Pancreas (tissue), 10 donors: ENCODE measurements around the gene FANCI. TPM values are rescaled to one million over a fixed set of nuclear protein-coding genes. Genes with fewer than 3 reads are reported as not detected.

Experiments
- ATAC-seq, 4 donors: fragments of 200-7000 bp; cut with Tn5 transposase; one replicate each; pipeline versions ENCODE4 v1.8.0 to v1.9.1; 2020; ENCODE audit warnings: mild to moderate bottlenecking in 4 of 4, moderate library complexity in 4 of 4
- DNase-seq, 6 donors: peaks; one replicate each; pipeline ENCODE4 v3.0.0-alpha.2; 2020
- FAIRE-seq: peaks from 2 replicates; lab custom pipeline; 2012; peaks lifted over from hg19 to GRCh38; lab: Jason Lieb, UNC
- H3K27ac ChIP-seq, 4 donors: fragments of 200-600 bp; sonication (generic); 1 replicate in 3 of 4; 2 replicates in 1 of 4; pipeline versions ENCODE4 v1.5.0 to v1.8.0; 2020
- H3K27me3 ChIP-seq, 4 donors: fragments of 200-600 bp; one replicate each; pipeline ENCODE4 v1.8.0; 2021
- H3K36me3 ChIP-seq, 3 donors: fragments of 200-600 bp; sonication (generic) in 1 of 3; one replicate each; pipeline versions ENCODE4 v1.5.0 to v1.8.0; 2020 to 2021
- H3K4me1 ChIP-seq, 3 donors: fragments of 200-600 bp; one replicate each; pipeline ENCODE4 v1.8.0; 2021
- H3K4me3 ChIP-seq, 4 donors: fragments of 200-600 bp; sonication (generic) in 2 of 4; one replicate each; pipeline versions ENCODE4 v1.5.0 to v1.8.0; 2020 to 2021
- H3K9me3 ChIP-seq, 4 donors: fragments of 200-600 bp; one replicate each; pipeline ENCODE4 v1.8.0; 2021
- CTCF ChIP-seq, 4 donors: fragments of 200-600 bp; sonication (generic) in 3 of 4; IDR thresholded peaks; one replicate each; pipeline versions ENCODE4 v1.5.0 to v1.8.0; 2021; ENCODE audit warnings: antibody characterized with exemption in 4 of 4
- WGBS, 2 donors: extraction: QIAGEN DNeasy Blood & Tissue Kit; methylation state at CpG; one replicate each; pipeline ENCODE4 v1.1.7; 2013; 5-methylcytosine and 5-hydroxymethylcytosine counted together
- intact Hi-C, 3 donors: fragments of 100-400 bp; cut with DNase I; formaldehyde crosslinking; loops; one replicate each; pipeline versions ENCODE4 v1.11.1 to v1.14.2; 2022
- polyA plus RNA-seq, 2 donors: library from polyadenylated mRNA; stranded (reverse); fragments of 200-250 nt; gene quantifications; one replicate each; pipeline ENCODE4 v1.2.3, GENCODE V29; 2013
- total RNA-seq, 6 donors: library from RNA; stranded (reverse); fragmentation: NEBNext Ultra II Directional in 4 of 6; extraction: Animal tissue kit (Norgen Biotek cat#: 25700) in 4 of 6; gene quantifications; one replicate each; pipeline versions ENCODE4 v1.2.1 to v1.2.4, GENCODE V29; 2021 to 2023
- donor health status: healthy with polysubstance abuse.
- donor health status: DM: no; HTN: no; CAD: no; lungs with moderate emphysema.
- donor health status: DM: no; HTN: no; CAD: no.
- donor health status: control.
- donor health status: control.
- donor health status: Bipolar disorder and iron deficiency.
- donor health status: DM: yes; HTN: yes; CAD: no.
- donor health status: DM: no; HTN: no; CAD: no.
- donor health status: DM: no; HTN: no; CAD: no.
- donor health status: DM: yes; HTN: yes; CAD: no.

FANCI gene
- total and polyA plus RNA-seq, 8 donors, result 1.5 to 4.8 (median 3.3) TPM

- 11 to 15% methylated on average over 29 to 32 of the region's 32 CpGs for WGBS, 2 donors
- H3K4me3 ChIP-seq, result peak overlapping the region in 1 of 4 donors; percentile 37
- no peak for ATAC-seq
- peaks cover 5 to 12% (median 9%) of the 10 kb centered on the region in 3 donors for H3K4me1 ChIP-seq
- no peaks in the 10 kb centered on the region for H3K9me3 ChIP-seq
- no peaks in the 10 kb centered on the region for H3K36me3 ChIP-seq
- FAIRE-seq, result no peak
- intact Hi-C loops, result loop anchor here in 2 of 3 donors (5.0 kb wide), 2 partner anchors 63 to 68 kb away; no protein-coding TSS in a partner anchor
- TF ChIP-seq CTCF (IDR thresholded peaks at IDR 0.05), result no peak
- peaks cover 0 to 56% (median 19%) of the 10 kb centered on the region in 4 donors for H3K27me3 ChIP-seq
- DNase-seq, result peak in 1 of 6 donors; percentile 44
- H3K27ac ChIP-seq, result no peak overlapping the region
Measured at GRCh38 chr15:89359471-89360293, 115.9 kb downstream of the FANCI start.

GRCh38 chr15:89360294-89360971, 116.7 kb downstream of the FANCI start:
- no peak for DNase-seq
- H3K27me3 ChIP-seq, result peaks cover 0 to 64% (median 22%) of the 10 kb centered on the region in 4 donors
- peaks cover 5 to 12% (median 9%) of the 10 kb centered on the region in 3 donors for H3K4me1 ChIP-seq
- no peak for FAIRE-seq
- H3K27ac ChIP-seq, result no peak overlapping the region
- ATAC-seq, result no peak
- intact Hi-C loops, result loop anchor here in 2 of 3 donors (5.0 kb wide), 2 partner anchors 62 to 67 kb away; no protein-coding TSS in a partner anchor
- no peak overlapping the region for H3K4me3 ChIP-seq
- no peaks in the 10 kb centered on the region for H3K36me3 ChIP-seq
- WGBS, 2 donors, result 13 to 17% methylated on average over 29 to 31 of the region's 31 CpGs
- no peaks in the 10 kb centered on the region for H3K9me3 ChIP-seq
- TF ChIP-seq CTCF (IDR thresholded peaks at IDR 0.05), result no peak

GRCh38 chr15:89361451-89362202, 117.8 kb downstream of the FANCI start:
- intact Hi-C loops, result loop anchor here in 2 of 3 donors (5.0 kb wide), 2 partner anchors 61 to 66 kb away; no protein-coding TSS in a partner anchor
- Histone ChIP-seq H3K9me3 (no peaks in the 10 kb centered on the region), H3K4me3 (peak overlapping the region in 1 of 4 donors; percentile 28), H3K27me3 (peaks cover 0 to 74% (median 22%) of the 10 kb centered on the region in 4 donors), H3K27ac (no peak overlapping the region), H3K4me1 (peaks cover 5 to 12% (median 9%) of the 10 kb centered on the region in 3 donors), H3K36me3 (no peaks in the 10 kb centered on the region)
- FAIRE-seq (no peak), DNase-seq (peak; percentile 64 to 94 (median 83)), ATAC-seq (peak; percentile 64 to 77 (median 72))
- 9 to 10% methylated on average over 38 to 41 of the region's 41 CpGs for WGBS, 2 donors
- TF ChIP-seq CTCF (IDR thresholded peaks at IDR 0.05), result no peak

- Histone ChIP-seq H3K4me3 (peak overlapping the region in 1 of 4 donors; percentile 28), H3K36me3 (no peaks in the 10 kb centered on the region), H3K27me3 (peaks cover 0 to 82% (median 23%) of the 10 kb centered on the region in 4 donors), H3K27ac (no peak overlapping the region), H3K4me1 (peaks cover 0 to 12% (median 9%) of the 10 kb centered on the region in 3 donors), H3K9me3 (no peaks in the 10 kb centered on the region)
- intact Hi-C loops, result loop anchor here in 2 of 3 donors (5.0 kb wide), 2 partner anchors 60 to 65 kb away; no protein-coding TSS in a partner anchor
- ATAC-seq (no peak), FAIRE-seq (no peak), DNase-seq (peak in 1 of 6 donors; percentile 76)
- WGBS, 2 donors, result 4% methylated on average over 46 to 73 of the region's 73 CpGs
- no peak for TF ChIP-seq CTCF (IDR thresholded peaks at IDR 0.05)
Measured at GRCh38 chr15:89362203-89363101, 118.7 kb downstream of the FANCI start.
